ENCODE measurements around the gene TAOK2.

TAOK2 gene

DNA sequence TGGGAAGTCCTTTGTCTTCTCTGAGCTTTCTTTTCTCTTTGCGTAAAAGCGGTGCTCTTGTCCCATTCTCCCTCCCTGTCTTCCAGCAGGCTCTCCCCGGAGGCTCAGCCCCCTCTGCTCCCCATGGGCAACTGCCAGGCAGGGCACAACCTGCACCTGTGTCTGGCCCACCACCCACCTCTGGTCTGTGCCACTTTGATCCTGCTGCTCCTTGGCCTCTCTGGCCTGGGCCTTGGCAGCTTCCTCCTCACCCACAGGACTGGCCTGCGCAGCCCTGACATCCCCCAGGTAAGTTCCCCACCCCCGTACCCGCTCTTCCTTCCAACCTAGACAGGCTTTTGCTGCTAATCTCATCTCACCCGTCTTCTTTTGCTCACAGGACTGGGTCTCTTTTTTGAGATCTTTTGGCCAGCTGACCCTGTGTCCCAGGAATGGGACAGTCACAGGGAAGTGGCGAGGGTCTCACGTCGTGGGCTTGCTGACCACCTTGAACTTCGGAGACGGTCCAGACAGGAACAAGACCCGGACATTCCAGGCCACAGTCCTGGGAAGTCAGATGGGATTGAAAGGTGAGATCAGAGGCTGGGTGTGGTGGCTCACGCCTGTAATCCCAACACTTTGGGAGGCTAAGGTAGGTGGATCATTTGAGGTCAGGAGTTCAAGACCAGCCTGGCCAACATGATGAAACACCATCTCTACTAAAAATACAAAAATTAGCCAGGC lies 10.5 kb upstream of the TAOK2 start:
- DNase-seq, result no peak

DNA sequence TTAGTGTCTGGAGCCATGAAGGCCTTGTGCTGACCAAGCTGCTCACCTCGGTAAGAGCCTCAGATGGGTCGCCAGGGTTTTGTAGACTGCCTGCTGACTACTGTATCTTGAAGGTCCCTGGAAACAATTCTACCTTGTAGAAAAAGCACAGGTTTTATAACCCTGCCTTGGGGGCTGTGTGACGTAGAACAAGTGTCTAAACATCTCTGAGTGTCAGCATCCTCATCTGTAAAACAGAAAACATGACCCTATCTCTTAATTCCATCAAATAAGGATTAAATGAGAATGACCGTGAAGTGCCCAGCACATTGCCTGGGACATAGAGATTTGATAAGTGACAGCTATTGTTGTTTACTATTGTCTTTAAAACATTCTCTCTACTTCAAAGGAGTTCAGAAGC lies 5.5 kb upstream of the TAOK2 start:
- no peak for DNase-seq

DNA sequence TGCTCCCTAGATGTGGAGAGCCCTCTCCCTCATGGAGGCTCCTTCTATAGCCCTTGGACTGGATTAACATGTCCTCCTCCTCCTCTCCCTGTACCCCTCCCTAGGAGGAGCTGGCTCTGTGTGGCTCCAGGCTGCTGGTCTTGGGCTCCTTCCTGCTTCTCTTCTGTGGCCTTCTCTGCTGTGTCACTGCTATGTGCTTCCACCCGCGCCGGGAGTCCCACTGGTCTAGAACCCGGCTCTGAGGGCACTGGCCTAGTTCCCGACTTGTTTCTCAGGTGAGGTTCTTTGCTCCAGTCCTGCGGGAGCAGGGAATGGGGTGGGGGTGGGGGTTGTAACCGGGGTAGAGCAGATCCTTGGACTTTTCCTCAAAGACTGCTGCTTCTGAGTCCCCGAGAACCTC lies 2.4 kb upstream of the TAOK2 start:
- no peak for DNase-seq

DNA sequence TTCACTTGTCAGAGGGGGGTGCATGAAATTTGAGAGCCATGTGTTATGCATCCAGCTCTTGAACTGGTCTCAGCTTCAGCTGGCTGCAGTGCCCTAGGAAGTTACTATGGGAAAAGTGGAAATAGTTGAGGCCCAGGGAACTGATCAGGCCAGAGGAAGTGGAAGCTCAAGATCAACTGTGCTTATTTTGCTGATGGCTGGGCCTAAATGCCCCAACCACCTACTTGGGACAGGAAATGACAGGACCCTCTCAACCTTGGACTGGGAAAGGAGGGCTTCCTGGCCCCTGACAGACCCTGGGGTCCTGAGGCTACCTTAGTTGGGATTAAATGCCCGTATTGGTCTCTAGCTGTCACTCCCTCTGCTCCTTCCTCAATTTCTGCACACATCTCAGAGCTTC lies 1.2 kb upstream of the TAOK2 start:
- DNase-seq, result no peak

DNA sequence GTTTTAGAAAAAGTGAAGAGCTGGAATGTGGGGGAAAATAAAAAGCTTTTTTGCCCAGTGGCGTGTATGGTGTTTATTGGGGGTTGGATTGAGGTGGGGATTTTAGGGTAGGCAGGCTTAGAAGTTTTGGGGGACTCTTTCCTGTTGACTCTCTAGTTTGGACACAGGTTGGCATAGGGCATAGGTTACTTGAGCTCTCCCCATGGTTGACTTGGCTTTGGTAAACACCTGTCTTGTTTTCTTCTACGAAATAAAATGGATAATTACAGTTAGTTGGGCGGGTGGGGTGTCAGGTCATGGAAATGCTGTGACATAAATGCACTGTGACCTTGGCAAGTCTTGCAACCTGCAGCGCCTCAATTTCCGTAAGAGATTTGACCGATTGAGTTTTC lies 680 bp upstream of the TAOK2 start:
- DNase-seq, result no peak

DNA sequence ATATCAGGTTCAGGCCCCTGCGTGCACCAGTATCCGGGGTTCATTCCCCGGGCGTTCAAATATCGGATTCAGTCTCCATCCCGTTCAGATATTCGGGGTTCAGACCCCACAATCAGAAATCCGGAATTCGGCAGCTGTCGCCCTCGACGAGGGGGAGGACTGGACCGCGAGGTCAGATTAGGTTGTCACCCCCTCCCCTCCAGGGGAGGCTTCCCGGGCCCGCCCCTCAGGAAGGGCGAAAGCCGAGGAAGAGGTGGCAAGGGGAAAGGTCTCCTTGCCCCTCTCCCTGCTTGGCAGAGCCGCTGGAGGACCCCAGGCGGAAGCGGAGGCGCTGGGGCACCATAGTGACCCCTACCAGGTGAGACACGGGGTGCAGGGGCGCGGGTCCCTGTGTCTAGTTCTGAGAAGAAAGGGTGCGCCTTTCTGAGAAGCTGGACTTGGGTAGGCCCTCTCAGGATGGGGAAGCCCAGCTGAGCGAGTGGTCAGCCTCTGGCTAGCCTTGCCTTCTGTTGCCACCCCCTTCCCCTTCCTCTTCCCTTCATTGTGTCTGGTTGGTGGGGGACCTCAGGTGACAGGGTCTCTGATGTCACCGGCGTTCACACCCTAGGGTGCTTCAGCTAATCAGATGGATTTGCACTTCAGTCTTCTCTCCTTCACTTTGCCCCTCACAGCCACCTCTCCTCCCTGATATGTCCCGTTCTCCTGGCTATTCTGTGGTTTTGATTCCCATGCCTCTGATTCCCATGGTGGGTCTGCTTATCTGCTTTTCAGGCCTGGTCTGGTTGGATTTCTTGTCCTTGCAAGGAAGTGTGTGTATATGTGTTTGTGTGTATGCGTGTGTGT lies 844 bp downstream of the TAOK2 start:
- DNase-seq, result no peak

DNA sequence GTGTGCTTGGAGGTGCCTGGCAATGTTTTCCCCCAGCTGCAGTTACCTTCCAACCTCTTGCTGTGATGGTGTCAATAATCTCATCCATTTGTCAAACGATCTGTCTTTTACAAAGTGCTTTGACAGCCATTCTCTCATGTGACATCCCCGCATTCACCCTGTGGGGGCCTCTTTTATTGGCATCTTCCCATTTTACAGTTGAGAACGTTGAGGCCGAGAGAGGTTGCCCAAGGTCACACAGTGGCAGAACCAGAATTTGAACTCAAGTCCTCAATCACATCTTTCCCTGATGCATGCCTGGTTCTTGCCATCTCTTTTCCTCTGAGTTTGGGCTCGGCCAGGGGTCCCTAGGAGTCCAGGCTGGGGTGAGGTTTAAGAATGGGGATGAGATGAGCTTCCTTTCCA lies 1.5 kb downstream of the TAOK2 start:
- no peak for DNase-seq

DNA sequence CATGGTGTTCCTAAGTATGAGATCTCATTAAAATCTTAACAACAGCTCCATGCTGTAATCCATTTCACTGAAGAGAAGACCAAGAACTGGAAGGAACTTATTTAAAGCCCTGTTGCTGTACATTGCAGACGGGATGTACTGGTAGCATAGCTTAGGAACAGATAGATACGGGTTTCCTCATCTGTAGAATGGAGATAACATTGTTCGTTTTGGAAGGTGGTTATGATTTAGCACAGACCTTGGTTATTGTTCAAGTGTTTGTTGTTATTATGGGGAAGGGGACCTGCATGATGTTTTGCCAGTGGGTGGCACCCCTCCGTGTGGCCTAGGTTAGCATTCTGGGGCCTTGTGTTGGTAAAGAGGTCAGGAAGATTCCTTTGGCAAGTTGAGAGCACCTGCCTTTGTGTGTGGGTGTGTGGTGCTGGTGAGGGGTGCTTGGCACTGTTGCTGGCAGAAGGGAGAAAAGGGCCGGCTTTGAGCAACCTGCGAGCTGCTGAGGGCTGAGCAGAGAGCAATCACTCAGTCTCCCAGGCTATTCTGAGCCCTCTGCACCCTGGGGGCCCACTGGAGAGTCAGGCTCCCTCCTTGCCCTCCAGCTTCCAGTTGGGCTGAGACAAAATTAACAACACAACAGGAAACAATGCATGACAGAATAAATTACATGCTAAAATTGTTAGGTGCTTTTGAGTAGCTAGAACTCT lies 2.3 kb downstream of the TAOK2 start:
- no peak for DNase-seq

DNA sequence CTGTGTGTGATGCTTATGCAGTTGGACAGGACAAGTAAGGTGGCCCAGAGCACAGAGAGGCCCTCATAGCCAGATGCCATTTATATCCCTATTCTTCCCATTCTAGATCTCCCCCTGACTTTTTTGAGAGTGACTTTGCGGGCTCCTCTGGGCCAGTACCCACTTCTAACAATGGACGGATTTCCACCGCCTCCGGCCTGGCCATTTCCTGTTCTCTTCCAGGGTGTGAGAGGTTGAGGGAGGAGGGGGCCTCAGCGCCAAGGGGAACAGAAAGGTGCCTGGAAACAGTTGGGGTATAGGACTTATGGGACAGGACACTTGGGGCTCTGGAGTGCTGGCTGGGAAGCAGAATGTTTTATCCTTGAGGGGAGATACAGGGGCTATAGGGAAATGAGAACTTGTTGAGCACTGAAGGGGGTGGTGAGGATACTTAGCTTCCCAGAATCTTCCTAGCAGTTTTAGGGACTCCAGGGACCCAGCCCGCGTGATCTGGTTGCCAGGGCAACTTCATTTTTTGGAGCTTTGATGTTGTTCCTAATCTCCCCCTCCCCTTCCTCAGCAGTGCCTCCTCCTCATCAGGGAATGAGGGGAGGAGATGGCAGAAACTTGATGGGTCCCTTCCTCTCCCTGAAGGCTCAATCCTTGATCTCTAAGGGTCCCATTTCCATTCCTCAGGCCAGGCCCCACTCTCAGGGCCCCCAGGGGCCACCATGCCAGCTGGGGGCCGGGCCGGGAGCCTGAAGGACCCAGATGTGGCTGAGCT lies 3.6 kb downstream of the TAOK2 start:
- DNase-seq, result no peak

DNA sequence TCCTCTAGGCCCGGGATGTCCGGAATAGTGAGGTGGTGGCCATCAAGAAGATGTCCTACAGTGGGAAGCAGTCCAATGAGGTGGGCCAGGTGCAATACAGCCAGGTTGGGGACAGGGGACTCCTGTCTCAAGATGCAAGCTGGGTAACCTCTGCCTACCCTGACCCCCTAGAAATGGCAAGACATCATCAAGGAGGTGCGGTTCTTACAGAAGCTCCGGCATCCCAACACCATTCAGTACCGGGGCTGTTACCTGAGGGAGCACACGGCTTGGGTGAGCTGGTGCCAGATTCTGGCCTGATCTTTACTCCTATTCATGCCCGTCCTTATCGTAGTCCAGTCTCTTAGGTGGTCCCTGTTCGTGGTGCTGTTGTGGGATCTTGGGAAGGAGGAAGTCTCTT lies 4.4 kb downstream of the TAOK2 start:
- no peak for DNase-seq

DNA sequence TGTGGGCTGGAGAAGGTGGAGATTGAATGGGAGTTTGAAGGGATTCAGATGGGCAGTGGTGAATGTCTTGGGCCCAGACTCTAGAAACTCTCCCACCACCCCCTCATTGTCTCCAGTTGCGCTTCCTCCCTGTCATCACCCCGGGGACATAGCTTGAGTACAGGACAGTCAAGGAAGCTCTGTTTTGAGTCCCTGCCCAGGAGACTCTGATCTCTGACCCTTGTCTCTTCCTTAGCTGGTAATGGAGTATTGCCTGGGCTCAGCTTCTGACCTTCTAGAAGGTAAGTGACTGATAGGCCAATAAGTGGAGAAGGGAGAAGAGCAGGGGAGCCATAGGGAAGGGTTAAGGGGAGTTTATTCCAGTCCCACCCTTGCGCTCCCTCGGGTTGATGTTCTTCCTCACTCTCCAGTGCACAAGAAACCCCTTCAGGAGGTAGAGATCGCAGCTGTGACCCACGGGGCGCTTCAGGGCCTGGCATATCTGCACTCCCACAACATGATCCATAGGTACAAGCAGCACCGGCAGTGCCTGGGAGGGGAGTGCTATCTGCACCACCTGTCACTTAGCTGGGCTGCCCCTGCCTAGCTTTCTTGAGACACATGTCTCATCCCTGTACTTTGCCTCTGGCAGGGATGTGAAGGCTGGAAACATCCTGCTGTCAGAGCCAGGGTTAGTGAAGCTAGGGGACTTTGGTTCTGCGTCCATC lies 5.0 kb downstream of the TAOK2 start:
- no peak for DNase-seq

DNA sequence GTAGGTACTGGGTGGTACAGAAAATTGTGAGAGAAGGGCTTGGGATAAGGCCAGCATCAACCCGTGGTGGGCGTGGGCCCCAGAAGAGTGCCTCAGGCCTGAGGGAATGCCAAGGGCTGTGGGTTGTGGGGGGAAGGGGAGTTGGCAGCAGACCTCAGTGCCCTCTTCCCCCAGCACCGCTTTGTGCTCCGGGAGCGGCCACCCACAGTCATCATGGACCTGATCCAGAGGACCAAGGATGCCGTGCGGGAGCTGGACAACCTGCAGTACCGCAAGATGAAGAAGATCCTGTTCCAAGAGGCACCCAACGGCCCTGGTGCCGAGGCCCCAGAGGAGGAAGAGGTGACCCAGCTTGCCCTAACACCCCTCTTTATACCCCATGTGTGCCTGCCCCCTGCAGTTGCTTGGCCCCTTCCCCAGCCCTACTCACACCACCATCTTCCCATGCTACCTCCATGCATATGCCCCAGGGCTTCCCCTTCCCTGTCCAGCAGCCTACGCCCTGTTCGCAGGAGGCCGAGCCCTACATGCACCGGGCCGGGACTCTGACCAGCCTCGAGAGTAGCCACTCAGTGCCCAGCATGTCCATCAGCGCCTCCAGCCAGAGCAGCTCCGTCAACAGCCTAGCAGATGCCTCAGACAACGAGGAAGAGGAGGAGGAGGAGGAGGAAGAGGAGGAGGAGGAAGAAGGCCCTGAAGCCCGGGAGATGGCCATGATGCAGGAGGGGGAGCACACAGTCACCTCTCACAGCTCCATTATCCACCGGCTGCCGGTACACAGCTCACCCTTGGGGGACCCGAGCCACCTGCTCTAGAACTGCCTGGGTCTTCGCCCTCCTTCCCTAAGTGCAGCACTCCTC lies 9.1 kb downstream of the TAOK2 start:
- no peak for DNase-seq

DNA sequence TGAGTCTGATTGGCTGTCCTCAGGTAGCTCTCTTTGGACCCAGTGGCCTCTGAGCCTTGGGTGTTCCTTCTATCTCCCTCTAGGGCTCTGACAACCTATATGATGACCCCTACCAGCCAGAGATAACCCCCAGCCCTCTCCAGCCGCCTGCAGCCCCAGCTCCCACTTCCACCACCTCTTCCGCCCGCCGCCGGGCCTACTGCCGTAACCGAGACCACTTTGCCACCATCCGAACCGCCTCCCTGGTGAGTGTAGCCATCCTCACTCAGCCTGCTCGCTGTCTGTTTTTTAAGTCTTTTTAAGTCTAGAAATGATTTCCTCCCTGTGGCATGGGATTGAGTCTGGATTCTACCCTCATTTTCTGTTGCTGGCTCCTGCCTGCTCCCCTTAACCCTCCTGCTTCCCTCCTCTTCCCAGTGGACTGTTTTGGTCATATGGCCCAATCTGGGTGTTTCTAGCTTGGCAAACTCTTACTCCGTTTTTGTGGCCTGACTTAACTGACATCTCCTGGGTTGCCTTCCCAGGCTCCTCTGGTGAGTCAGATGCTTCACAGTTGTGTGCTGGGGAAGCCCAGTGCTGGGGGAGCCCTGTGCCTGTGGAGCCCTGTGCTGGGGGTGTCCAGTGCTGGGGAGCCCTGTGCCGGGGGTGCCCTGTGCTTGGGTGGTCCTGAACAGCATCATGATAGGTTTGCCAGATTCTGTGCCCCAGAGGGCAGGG lies 9.9 kb downstream of the TAOK2 start:
- DNase-seq, result no peak

DNA sequence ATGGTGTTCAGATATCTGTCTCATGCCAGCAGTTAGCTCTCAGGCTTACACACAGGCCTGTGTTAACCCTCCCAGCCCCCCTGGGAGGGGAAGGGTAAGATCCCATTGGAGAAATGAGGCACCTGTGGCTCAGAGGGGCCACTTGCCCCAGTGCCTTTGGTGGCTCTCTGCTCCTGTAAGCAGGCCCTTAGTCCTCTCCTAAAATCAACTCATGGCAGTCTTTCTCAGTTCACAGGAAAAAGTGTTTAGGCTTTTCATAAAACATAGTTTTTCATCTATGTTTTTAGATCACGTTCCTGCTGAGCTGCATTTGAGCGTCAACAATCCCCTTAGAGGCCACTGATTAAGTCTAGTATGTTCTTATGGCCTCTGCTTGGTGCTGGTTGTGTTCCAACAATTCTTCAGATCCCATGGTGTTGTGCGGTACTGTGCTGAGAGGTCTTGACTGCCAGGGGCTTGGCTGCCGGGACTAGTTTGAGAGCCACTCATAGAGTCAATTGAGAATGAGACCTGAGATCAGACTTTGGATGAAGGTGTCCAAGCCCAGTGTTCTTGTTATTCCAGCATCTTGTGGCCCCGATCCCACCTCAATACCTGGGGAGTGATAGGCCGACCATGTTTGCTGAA lies 10.6 kb downstream of the TAOK2 start:
- no peak for DNase-seq

DNA sequence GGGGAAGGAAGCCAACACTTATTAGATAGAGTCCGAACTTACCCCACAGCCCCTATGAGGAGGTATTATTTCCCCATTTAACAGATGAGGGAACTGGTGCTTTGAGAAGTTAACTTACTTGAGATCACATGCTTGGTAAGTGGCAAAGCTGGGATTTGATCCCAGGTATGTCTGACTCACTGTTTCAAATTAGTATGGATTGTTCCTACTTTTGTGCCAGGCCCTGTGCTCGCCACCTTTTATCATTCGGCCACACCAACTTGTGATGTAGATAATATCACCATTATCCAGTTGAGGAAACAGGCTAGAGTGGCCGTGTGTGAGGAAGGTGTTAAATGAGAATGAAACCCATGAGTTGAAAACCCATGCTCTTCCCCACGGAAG lies 11.1 kb downstream of the TAOK2 start:
- DNase-seq, result no peak

DNA sequence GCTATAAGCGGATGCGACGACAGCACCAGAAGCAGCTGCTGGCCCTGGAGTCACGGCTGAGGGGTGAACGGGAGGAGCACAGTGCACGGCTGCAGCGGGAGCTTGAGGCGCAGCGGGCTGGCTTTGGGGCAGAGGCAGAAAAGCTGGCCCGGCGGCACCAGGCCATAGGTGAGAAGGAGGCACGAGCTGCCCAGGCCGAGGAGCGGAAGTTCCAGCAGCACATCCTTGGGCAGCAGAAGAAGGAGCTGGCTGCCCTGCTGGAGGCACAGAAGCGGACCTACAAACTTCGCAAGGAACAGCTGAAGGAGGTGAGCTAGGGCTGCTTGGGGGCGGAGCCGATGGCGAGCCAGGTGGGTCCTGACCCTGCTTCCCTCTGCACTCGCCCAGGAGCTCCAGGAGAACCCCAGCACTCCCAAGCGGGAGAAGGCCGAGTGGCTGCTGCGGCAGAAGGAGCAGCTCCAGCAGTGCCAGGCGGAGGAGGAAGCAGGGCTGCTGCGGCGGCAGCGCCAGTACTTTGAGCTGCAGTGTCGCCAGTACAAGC lies 11.7 kb downstream of the TAOK2 start:
- DNase-seq, result no peak

DNA sequence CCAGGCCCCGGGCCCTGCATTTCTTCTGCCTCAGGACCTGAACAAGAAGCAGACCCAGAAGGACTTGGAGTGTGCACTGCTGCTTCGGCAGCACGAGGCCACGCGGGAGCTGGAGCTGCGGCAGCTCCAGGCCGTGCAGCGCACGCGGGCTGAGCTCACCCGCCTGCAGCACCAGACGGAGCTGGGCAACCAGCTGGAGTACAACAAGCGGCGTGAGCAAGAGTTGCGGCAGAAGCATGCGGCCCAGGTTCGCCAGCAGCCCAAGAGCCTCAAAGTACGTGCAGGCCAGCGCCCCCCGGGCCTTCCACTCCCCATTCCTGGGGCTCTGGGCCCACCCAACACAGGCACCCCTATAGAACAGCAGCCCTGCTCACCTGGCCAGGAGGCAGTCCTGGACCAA lies 12.6 kb downstream of the TAOK2 start:
- no peak for DNase-seq

DNA sequence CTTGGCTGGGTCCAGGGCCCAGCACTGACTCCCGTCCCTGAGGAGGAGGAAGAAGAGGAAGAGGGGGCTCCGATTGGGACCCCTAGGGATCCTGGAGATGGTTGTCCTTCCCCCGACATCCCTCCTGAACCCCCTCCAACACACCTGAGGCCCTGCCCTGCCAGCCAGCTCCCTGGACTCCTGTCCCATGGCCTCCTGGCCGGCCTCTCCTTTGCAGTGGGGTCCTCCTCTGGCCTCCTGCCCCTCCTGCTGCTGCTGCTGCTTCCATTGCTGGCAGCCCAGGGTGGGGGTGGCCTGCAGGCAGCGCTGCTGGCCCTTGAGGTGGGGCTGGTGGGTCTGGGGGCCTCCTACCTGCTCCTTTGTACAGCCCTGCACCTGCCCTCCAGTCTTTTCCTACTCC lies 13.3 kb downstream of the TAOK2 start:
- DNase-seq, result no peak

DNA sequence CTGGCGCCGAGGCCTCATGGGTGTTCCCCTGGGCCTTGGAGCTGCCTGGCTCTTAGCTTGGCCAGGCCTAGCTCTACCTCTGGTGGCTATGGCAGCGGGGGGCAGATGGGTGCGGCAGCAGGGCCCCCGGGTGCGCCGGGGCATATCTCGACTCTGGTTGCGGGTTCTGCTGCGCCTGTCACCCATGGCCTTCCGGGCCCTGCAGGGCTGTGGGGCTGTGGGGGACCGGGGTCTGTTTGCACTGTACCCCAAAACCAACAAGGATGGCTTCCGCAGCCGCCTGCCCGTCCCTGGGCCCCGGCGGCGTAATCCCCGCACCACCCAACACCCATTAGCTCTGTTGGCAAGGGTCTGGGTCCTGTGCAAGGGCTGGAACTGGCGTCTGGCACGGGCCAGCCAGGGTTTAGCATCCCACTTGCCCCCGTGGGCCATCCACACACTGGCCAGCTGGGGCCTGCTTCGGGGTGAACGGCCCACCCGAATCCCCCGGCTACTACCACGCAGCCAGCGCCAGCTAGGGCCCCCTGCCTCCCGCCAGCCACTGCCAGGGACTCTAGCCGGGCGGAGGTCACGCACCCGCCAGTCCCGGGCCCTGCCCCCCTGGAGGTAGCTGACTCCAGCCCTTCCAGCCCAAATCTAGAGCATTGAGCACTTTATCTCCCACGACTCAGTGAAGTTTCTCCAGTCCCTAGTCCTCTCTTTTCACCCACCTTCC lies 13.9 kb downstream of the TAOK2 start:
- no peak for DNase-seq
